Skeletal muscle satellite cell (primary cell): Measurements from ENCODE around the gene SCRT2.

Experiments used
- H3K27me3 ChIP-seq: 2 replicates; pipeline ENCODE4 v1.7.0; 2013; ENCODE audit warnings: low read length; ENCODE audit not compliant: control insufficient read depth, insufficient read depth
- H3K36me3 ChIP-seq: 2 replicates; pipeline ENCODE4 v1.7.0; 2013; ENCODE audit warnings: mild to moderate bottlenecking, control low read depth, low read length; ENCODE audit not compliant: insufficient read depth
- H3K4me1 ChIP-seq: 2 replicates; pipeline ENCODE4 v1.7.0; 2013; ENCODE audit warnings: low read length; ENCODE audit not compliant: control insufficient read depth, insufficient read depth
- H3K4me2 ChIP-seq: 2 replicates; pipeline ENCODE4 v1.7.0; 2013; ENCODE audit warnings: mild to moderate bottlenecking, low read length
- H3K4me3 ChIP-seq: 2 replicates; pipeline ENCODE4 v1.7.0; 2013; ENCODE audit warnings: low read length
- H3K9ac ChIP-seq: 2 replicates; pipeline ENCODE4 v1.7.0; 2013; ENCODE audit warnings: mild to moderate bottlenecking, low read depth, low read length, moderate library complexity
- H3K9me3 ChIP-seq: replicated peaks from 2 replicates; pipeline ENCODE4 v1.7.0; 2013; ENCODE audit warnings: mild to moderate bottlenecking, control low read depth, low read length

The SCRT2 gene

DNA sequence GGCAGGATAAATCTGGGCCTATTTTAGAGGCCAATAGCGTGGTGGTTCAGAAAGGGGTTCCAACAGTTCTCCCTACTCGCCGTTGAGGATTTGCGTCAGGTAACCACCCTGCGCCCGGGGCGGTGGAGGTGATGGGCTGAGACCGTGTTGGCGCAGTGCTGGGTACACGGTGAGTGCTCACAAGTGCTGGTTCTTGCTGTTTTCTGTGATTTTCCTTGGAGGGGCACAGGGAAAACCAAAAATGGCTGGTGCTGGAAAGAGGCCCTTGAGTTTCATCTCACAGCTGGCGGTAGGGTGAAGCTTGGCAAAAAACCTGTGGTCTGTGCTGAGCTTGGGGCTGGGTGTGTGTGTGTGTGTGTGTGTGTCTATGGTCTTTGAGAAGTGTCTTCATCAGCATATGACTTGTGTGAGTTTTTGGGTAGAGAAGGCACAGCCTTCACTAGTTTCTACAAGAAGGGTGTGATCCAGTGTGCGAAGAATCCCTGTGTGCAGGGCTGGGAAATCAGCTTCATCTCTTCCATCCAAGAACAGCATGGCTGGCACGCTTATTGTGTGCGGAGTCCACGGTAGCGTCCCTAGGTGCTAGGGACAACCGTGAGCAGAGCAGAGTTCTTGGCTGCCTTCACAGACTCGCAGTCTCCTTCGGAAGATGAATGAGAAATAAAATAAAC is 35.3 kb upstream of the SCRT2 start:
- Histone ChIP-seq H3K4me2 (no peak overlapping the region), H3K4me3 (no peak overlapping the region), H3K36me3 (no peaks in the 10 kb centered on the region), H3K4me1 (no peaks in the 10 kb centered on the region), H3K27me3 (peaks cover 26% of the 10 kb centered on the region), H3K9ac (no peak overlapping the region), H3K9me3 (no peaks in the 10 kb centered on the region)

DNA sequence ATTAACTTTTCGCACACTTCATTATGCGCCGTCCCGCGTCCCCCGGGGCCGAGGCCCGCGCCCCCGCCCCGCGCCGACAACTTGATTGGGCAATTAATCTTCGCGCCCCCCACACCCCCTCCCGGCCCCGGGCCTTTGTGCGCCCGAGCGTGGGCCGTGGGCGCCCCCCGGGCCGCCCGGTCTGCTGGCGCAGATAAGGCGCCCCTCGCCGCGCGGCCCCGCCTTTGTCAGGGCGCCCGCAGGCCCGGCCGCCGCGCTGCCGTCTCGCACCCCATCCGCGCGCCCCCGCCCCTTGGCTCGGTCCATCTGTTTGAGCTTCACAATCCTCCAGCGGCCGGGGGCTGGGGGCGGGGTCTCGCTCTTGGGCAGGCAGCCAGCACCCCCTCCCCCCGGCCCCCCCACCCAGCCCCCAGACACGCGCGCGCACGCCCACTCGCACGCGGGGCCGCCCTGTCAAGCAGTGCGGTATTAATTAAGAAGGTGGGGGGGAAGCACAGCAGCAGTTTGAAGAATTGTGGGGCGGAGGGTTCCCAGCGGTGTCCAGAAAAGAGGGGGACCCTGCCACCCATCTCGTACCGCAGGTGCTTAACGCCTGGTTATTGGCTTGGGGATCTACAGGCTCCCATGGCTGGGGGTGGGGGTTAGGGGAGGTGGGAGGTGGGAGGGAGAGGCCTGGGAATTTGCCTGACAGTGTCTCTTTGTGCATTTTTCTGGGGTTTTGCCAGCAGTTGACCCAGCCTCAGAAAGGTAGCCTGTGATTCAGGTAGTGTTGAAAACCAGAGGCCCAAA is 34.6 kb upstream of the SCRT2 start:
- Histone ChIP-seq H3K9ac (no peak overlapping the region), H3K4me3 (no peak overlapping the region), H3K27me3 (peaks cover 26% of the 10 kb centered on the region), H3K9me3 (no peaks in the 10 kb centered on the region), H3K4me2 (no peak overlapping the region), H3K4me1 (no peaks in the 10 kb centered on the region), H3K36me3 (no peaks in the 10 kb centered on the region)

DNA sequence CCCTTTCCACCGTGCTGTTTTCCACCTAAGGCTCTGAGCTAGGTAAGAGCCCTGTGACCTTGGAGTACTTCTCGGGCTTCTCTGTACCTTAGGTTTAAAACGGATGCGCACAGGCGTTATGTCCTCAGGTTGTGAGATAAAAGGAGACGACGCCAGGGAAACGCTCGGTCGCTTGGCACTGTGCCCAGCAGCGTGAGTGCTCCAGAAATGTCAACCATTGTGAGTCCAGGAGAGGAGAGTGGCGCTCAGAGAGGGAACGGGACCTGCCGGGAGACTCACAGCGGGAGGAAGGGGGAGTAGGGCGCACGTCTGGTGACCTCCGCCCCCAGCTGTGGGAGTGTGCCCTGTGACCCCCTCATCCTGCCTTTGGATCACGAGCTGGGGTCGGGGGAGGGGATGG is 33.8 kb upstream of the SCRT2 start:
- H3K36me3 ChIP-seq: no peaks in the 10 kb centered on the region
- H3K4me2 ChIP-seq: no peak overlapping the region
- peaks cover 26% of the 10 kb centered on the region for H3K27me3 ChIP-seq
- no peak overlapping the region for H3K9ac ChIP-seq
- H3K9me3 ChIP-seq: no peaks in the 10 kb centered on the region
- no peaks in the 10 kb centered on the region for H3K4me1 ChIP-seq
- H3K4me3 ChIP-seq: no peak overlapping the region

DNA sequence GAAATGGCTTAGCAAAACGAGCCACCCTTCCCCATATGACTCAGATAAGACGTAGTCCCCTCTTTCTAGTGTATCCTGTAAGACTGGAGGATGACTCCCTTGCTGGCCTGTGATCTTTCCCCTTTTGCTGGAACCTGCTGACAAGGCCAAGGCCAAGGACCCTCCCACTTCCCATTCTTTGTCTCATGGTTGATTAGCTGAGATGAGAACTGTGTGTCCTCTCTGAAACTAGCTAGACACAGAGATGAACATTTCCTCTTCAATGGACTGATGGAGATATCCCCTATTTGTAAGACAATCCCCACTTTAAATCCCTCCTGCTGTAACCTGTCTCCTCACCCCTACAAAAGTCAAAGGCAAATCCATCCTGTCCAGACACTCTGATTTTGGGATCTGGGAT is 33.4 kb upstream of the SCRT2 start:
- Histone ChIP-seq H3K9me3 (no peaks in the 10 kb centered on the region), H3K36me3 (no peaks in the 10 kb centered on the region), H3K9ac (no peak overlapping the region), H3K4me3 (no peak overlapping the region), H3K4me2 (no peak overlapping the region), H3K4me1 (no peaks in the 10 kb centered on the region), H3K27me3 (peaks cover 26% of the 10 kb centered on the region)

DNA sequence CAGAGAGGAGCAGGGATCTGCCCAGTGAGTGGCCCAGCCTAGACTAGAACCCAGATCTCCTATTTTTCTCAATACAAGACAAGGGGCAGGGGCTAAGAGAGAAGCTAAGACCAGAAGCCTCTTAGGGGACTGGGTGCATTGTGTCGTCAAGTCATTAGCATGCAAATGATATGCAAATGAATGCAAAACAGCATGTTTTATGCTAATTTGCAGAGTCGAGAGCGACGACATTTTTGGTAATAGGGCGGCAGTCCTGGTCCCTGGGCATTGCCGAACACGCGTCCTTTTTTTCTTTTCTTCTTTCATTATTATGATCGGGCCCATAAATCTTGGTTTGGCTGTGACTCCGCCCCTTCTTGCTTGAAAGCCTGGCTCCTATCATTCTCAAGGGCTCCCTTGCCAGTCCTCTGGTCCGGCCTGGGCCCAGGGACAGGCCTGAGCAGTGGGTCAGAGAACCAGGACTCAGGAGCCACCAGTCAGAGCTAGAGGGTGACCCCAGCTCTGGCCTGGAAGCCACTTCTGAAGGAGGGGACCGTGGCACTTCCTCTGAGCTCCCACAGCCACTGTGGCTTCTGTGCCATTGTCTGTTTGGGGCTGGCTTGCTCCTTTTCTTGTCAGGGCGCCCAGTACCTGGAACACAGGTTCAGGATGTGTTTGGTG is 32.0 kb upstream of the SCRT2 start:
- H3K4me1 ChIP-seq: no peaks in the 10 kb centered on the region
- no peak overlapping the region for H3K4me2 ChIP-seq
- no peak overlapping the region for H3K9ac ChIP-seq
- no peaks in the 10 kb centered on the region for H3K9me3 ChIP-seq
- peaks cover 32% of the 10 kb centered on the region for H3K27me3 ChIP-seq
- H3K36me3 ChIP-seq: no peaks in the 10 kb centered on the region
- H3K4me3 ChIP-seq: no peak overlapping the region

DNA sequence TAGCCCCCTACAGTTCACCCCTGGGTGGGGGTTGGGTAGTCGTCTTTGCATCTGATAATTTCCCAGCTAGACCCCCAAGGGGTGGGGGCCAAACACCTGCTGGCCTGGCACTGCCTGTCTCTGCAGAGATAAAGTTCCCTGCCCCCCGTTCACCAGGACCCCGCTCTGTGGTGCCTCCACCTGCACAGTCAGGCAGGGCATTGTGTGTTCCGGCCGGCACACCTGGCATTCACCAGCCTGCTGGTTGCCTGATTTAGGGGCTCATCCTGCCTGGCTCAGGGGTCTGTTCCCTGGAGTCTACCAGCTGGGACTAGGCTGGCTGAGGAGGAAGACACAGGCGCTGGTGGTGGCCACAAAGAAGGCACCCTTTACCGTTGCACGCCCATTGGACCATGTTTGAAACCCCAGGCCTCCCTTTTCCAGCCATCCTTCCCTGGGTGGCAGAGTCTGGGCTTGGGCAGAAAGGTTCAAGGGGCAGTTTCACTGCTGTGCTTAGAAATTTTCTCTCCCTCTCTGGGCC is 30.8 kb upstream of the SCRT2 start:
- no peaks in the 10 kb centered on the region for H3K9me3 ChIP-seq
- H3K4me1 ChIP-seq: no peaks in the 10 kb centered on the region
- no peak overlapping the region for H3K9ac ChIP-seq
- H3K36me3 ChIP-seq: no peaks in the 10 kb centered on the region
- H3K27me3 ChIP-seq: peaks cover 33% of the 10 kb centered on the region
- no peak overlapping the region for H3K4me3 ChIP-seq
- H3K4me2 ChIP-seq: no peak overlapping the region

DNA sequence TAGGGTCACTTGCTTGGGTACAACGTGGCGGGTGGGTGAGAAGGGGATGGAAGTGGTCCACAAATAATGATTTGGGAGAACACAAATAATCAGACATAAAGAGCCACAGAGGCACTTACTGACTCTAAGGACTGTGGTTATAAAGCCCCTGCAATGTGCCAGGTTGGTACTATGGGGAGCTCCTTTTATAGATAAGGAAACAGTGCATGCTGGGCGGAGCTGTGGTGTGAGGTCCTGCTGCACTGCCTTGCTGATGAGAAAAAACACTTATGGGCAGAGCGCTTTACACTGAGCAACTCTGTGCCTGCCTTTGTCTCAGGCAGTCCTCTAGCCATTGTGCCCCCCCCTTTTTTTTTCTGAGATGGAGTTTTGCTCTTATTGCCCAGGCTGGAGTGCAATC is 29.1 kb upstream of the SCRT2 start:
- Histone ChIP-seq H3K9ac (no peak overlapping the region), H3K9me3 (no peaks in the 10 kb centered on the region), H3K27me3 (peaks cover 34% of the 10 kb centered on the region), H3K4me1 (no peaks in the 10 kb centered on the region), H3K4me3 (no peak overlapping the region), H3K36me3 (no peaks in the 10 kb centered on the region), H3K4me2 (no peak overlapping the region)

DNA sequence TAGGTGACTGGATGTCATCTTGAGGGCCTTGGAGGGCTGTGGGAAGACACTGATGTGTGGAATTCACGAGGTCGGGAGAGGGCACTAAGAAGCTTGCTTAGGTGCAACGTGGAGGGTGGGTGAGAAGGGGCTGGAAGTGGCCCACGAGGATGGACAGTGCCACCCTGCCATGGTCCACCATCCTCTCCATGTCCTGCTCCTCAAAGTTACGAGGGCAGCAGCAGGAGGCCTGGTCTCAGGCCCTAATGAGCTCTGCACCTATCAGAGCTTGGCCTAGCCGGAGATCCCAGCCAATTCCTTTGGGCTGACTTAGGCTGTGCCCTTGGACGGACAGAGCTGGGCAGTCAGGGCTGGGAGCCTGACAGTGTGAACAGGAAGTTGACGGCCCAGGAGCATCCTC is 27.8 kb upstream of the SCRT2 start:
- peaks cover 32% of the 10 kb centered on the region for H3K27me3 ChIP-seq
- no peaks in the 10 kb centered on the region for H3K4me1 ChIP-seq
- no peak overlapping the region for H3K4me3 ChIP-seq
- H3K36me3 ChIP-seq: no peaks in the 10 kb centered on the region
- no peak overlapping the region for H3K9ac ChIP-seq
- no peaks in the 10 kb centered on the region for H3K9me3 ChIP-seq
- no peak overlapping the region for H3K4me2 ChIP-seq

DNA sequence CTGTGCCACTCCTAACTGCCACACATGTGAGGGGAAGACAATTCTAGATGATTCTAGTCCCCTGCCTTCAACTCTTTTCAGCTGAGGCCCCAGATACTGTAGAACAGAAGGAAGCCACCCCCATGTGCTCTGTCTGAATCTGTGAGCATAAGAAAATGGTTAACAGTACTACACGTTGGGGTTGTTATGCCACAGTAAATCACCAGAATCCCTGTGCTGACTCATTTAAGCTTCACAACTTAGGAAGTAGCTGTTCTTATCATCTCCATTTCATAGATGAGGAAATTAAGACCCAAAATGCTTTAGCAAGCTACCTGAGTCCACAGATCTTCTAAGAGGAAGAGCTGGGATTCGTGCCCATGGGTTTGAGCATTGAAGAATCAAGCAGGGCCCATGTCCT is 27.4 kb upstream of the SCRT2 start:
- H3K9ac ChIP-seq: no peak overlapping the region

DNA sequence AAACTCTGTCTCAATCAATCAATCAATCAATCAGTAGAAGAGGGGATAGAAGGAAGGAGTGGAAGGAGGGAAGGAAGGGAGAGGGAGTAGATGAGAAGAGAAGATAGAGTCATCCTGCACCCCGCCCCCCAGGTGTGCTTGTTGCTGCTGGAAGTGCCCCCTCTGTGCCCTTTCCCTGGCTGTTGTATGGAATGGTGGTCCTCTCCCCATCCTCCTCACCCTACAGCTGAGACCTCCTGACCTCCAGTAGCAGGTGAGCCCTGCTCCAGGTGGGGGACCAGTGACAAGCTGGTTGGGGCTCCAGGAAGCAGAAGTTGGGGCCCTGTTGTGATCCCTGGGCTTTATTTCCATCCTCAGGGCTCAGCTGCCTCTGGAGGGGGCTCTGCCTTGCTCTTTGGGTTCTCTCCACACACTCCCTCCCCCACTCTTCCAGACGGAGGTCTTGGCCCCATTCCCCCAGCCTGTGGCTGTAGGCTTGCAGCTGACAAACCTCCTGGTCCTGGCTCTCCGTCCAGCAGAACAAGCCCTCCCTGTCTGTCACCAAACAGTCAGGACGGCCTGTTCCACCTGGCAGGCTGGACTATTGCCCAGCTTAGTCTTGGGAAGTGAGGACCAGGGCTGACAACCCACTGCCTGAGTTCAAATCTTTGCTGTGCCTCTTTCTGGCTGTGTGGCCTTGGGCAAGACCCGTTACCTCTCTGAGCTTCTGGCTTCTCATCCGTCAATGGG is 26.0 kb upstream of the SCRT2 start:
- H3K4me2 ChIP-seq: no peak overlapping the region
- no peaks in the 10 kb centered on the region for H3K4me1 ChIP-seq
- no peak overlapping the region for H3K9ac ChIP-seq
- H3K4me3 ChIP-seq: no peak overlapping the region
- H3K36me3 ChIP-seq: no peaks in the 10 kb centered on the region
- no peaks in the 10 kb centered on the region for H3K9me3 ChIP-seq
- H3K27me3 ChIP-seq: peaks cover 39% of the 10 kb centered on the region

More for the DNA sequence above, 27.4 kb upstream of the SCRT2 start:
- Histone ChIP-seq H3K36me3 (no peaks in the 10 kb centered on the region), H3K4me1 (no peaks in the 10 kb centered on the region), H3K4me3 (no peak overlapping the region), H3K9me3 (no peaks in the 10 kb centered on the region), H3K27me3 (peaks cover 36% of the 10 kb centered on the region), H3K4me2 (no peak overlapping the region)

DNA sequence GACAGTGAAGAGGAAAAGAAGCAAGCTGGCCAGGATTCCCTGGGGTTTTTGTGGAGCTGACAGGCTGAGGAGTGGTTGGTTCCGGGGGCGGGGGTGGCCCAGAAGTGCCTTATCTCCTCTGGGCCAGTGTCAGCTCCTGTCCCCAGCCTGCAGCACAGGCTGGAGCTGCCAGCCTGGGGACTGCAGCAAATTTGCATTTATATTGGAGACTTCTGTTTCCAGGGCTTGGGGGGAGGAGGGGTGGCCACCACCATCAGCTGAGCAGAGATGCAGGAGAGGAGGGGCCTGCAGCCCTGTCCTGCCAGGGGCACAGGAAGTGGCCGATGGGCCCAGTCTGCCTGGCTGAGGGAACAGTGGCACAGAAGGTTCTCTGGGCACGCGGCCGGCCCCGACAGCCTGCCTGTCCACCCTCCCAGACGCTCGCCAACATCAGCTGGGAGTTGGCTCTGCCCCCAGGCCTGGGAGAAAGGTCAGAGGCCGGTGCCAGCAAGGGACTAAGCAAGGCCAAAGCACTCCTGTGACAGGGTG is 24.3 kb upstream of the SCRT2 start:
- H3K9me3 ChIP-seq: no peaks in the 10 kb centered on the region

More for the DNA sequence above, 24.3 kb upstream of the SCRT2 start:
- H3K4me1 ChIP-seq: no peaks in the 10 kb centered on the region
- no peak overlapping the region for H3K4me2 ChIP-seq
- H3K27me3 ChIP-seq: peaks cover 41% of the 10 kb centered on the region
- no peaks in the 10 kb centered on the region for H3K36me3 ChIP-seq
- H3K9ac ChIP-seq: no peak overlapping the region
- H3K4me3 ChIP-seq: no peak overlapping the region
